Vagina (tissue), 2 donors: ENCODE data around the gene SRD5A1.

Experiments
- CTCF ChIP-seq, 3 experiments: fragments of 450-650 bp in 2 of 3; fragments of 200-600 bp in 1 of 3; sonication (generic) in 1 of 3; IDR thresholded peaks; one replicate each; pipeline ENCODE4 v1.5.1; 2017 to 2019; ENCODE audit warnings: antibody characterized with exemption in 3 of 3, mild to moderate bottlenecking in 2 of 3, moderate library complexity in 2 of 3
- POLR2A ChIP-seq, 2 donors: fragments of 450-650 bp; IDR thresholded peaks; one replicate each; pipeline ENCODE4 v1.6.1; 2017; ENCODE audit warnings: antibody characterized with exemption in 2 of 2, mild to moderate bottlenecking in 2 of 2, moderate library complexity in 2 of 2
- POLR2AphosphoS5 ChIP-seq, 2 donors: sonication (generic); formaldehyde crosslinking; IDR thresholded peaks; one replicate each; pipeline ENCODE4 v1.9.0; 2017; ENCODE audit warnings: antibody characterized with exemption in 2 of 2, mild to moderate bottlenecking in 2 of 2, low read depth in 1 of 2; ENCODE audit not compliant: insufficient read depth in 1 of 2

- no peak for TF ChIP-seq CTCF (IDR thresholded peaks at IDR 0.05)
- TF ChIP-seq POLR2A (IDR thresholded peaks at IDR 0.05), result no peak
- no peak for TF ChIP-seq POLR2AphosphoS5 (IDR thresholded peaks at IDR 0.05; ENCODE audit: insufficient read depth in 1 of 2, low read depth in 1 of 2)
Observed at GRCh38 chr5:6714226-6715041, 81.2 kb downstream of the SRD5A1 start.
